Hepatocyte (in vitro differentiated cells): Measurements from ENCODE around the gene STMN3. TPM values are rescaled to one million over a fixed set of nuclear protein-coding genes. Genes with fewer than 3 reads are reported as not detected.

Experiments used
- DNase-seq: peaks from one replicate; pipeline ENCODE4 v3.0.0-alpha.2; 2016; ENCODE audit warnings: low spot score
- H2AFZ ChIP-seq: fragments of 200-600 bp; sonication (generic); 2 replicates; pipeline ENCODE4 v1.6.0; 2016; ENCODE audit warnings: antibody characterized with exemption, mild to moderate bottlenecking
- H3K27ac ChIP-seq: fragments of 200-600 bp; sonication (generic); 2 replicates; pipeline ENCODE4 v1.5.1; 2016; ENCODE audit warnings: mild to moderate bottlenecking
- H3K27me3 ChIP-seq: fragments of 200-600 bp; sonication (generic); 2 replicates; pipeline ENCODE4 v1.6.1; 2016
- H3K36me3 ChIP-seq: fragments of 200-600 bp; sonication (generic); replicated peaks from 2 replicates; pipeline ENCODE4 v1.5.1; 2016; ENCODE audit warnings: low read depth; ENCODE audit not compliant: insufficient read depth
- H3K4me1 ChIP-seq: fragments of 200-600 bp; sonication (generic); 2 replicates; pipeline ENCODE4 v1.5.1; 2016; ENCODE audit warnings: mild to moderate bottlenecking, moderate library complexity; ENCODE audit not compliant: insufficient read depth
- H3K4me2 ChIP-seq: fragments of 200-600 bp; sonication (generic); 2 replicates; pipeline ENCODE4 v1.6.0; 2016
- H3K4me3 ChIP-seq: fragments of 200-600 bp; sonication (generic); 2 replicates; pipeline ENCODE4 v1.5.1; 2016; ENCODE audit warnings: mild to moderate bottlenecking
- H3K79me2 ChIP-seq: fragments of 200-600 bp; sonication (generic); 2 replicates; pipeline ENCODE4 v1.6.0; 2017; ENCODE audit warnings: mild to moderate bottlenecking
- H3K9me2 ChIP-seq: fragments of 200-600 bp; sonication (generic); replicated peaks from 2 replicates; pipeline ENCODE4 v1.6.0; 2017; ENCODE audit warnings: mild to moderate bottlenecking; ENCODE audit not compliant: insufficient read depth
- H3K9me3 ChIP-seq: fragments of 200-600 bp; sonication (generic); 2 replicates; pipeline ENCODE4 v1.5.1; 2016; ENCODE audit warnings: low read depth, mild to moderate bottlenecking
- H4K20me1 ChIP-seq: fragments of 200-600 bp; sonication (generic); 2 replicates; pipeline ENCODE4 v1.6.0; 2016; ENCODE audit warnings: mild to moderate bottlenecking; ENCODE audit not compliant: insufficient read depth, poor library complexity, severe bottlenecking
- CTCF ChIP-seq: fragments of 200-600 bp; sonication (generic); IDR thresholded peaks from 2 replicates; pipeline ENCODE4 v1.5.1; 2016; ENCODE audit warnings: antibody characterized with exemption, mild to moderate bottlenecking; ENCODE audit not compliant: poor library complexity
- EZH2 ChIP-seq: fragments of 200-600 bp; sonication (generic); IDR thresholded peaks from 2 replicates; pipeline ENCODE4 v1.6.1; 2016; ENCODE audit warnings: antibody characterized with exemption, mild to moderate bottlenecking, borderline replicate concordance
- EZH2phosphoT487 ChIP-seq: fragments of 200-600 bp; sonication (generic); IDR thresholded peaks from one replicate; pipeline ENCODE4 v1.6.1; 2018; ENCODE audit warnings: antibody characterized with exemption, mild to moderate bottlenecking, low read depth, moderate library complexity; ENCODE audit not compliant: unreplicated experiment, severe bottlenecking
- WGBS: methylation state at CpG from one replicate; pipeline ENCODE4 v1.1.6; 2016; ENCODE audit warnings: low lambda C conversion rate; ENCODE audit errors: missing lambda C conversion rate; 5-methylcytosine and 5-hydroxymethylcytosine counted together
- polyA plus RNA-seq: library from polyadenylated mRNA; unstranded; fragments of >200 nt; fragmentation: Nextera tagmentation; extraction: Ambion mirVana; gene quantifications from 2 replicates; pipeline ENCODE4 v1.2.1, GENCODE V29; 2016
- total RNA-seq: library from RNA; depleted of rRNA; stranded (reverse); fragments of >200 nt; gene quantifications from 2 replicates; pipeline ENCODE4 v1.2.3, GENCODE V29; 2014

STMN3 gene
- total and polyA plus RNA-seq, 2 experiments from 2014 or later, result 14.4 to 18.2 TPM

DNA sequence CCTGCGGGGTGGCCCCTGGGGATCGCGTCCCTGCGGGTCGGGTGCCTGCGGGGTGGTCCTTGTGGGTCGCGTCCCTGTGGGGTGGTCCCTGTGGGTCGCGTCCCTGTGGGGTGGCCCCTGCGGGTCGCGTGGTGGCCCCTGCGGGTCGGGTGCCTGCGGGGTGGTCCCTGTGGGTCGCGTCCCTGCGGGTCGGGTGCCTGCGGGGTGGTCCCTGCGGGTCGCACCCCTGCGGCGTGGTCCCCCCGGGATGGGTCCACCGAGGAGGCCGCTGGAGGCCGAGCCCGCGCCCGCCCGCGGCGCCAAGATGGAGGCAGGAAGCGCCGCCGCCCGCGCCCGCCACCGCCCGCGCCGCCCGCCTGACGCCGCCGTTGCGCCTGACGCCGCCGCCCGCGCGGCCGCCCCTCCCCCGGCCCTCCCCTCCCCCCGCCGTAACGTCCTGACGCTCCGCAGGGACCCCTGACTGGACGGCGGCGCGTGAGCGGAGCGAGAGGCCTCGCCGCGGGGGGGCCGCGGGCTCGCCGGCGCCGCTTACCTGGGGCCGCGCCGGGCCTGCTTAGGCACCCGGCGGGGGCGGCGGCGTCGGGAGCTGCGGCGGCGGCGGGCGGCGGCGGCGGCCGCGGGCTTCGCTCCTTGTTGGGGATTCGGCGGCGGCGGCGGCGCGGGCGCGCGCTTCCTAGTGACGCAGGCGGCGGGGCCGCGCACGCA lies 26.6 kb downstream of the STMN3 start, which contains the start of gene GMEB2:
GMEB2 (minus strand) TSS at position 678 of the 705 bp plus-strand sequence. CDS start 7,704 bp downstream, outside the sequence.
- DNase-seq, result peak; percentile 91
- H3K36me3 ChIP-seq, result no peaks in the 10 kb centered on the region
- WGBS, result 2% methylated on average over 19 of the region's 114 CpGs
- peak within 1 kb of the TSS; percentile 95 for H2AFZ ChIP-seq
- H3K79me2 ChIP-seq, result peaks cover 63% of the 10 kb centered on the region
- peaks cover 16% of the 10 kb centered on the region for H3K4me1 ChIP-seq
- peak within 1 kb of the TSS; percentile 99 for H3K27ac ChIP-seq
- H3K9me3 ChIP-seq, result no peaks in the 10 kb centered on the region
- H3K4me3 ChIP-seq, result peak within 1 kb of the TSS; percentile 100
- H4K20me1 ChIP-seq, result no peaks in the 10 kb centered on the region
- no peaks in the 10 kb centered on the region for H3K27me3 ChIP-seq
- TF ChIP-seq EZH2phosphoT487 (no peak), CTCF (no peak), EZH2 (no peak)
- no peaks in the 10 kb centered on the region for H3K9me2 ChIP-seq
- peak within 1 kb of the TSS; percentile 98 for H3K4me2 ChIP-seq

DNA sequence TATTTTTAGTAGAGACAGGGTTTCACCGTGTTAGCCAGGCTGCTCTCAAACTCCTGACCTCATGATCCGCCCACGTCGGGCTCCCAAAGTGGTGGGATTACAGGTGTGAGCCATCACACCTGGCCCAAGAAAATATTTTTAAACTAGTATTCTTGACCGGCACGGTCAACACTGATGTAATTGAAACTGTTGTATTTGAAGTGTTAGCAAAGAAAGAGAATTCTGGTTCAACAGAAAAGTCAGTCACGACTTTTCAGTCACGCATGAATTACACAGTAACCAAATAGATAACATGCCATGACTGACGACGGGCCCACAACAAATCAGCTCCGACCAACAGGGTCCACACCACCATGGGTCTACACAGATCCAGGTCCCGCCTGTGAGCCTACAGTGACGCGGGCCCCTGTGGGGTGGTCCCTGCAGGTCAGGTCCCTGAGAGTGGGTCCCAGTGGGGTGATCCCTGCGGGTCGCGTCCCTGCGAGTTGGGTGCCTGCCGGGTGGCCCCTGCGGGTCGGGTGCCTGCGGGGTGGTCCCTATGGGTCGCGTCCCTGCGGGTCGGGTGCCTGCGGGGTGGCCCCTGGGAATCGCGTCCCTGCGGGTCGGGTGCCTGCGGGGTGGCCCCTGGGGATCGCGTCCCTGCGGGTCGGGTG lies 27.3 kb downstream of the STMN3 start:
- Histone ChIP-seq H3K27ac (peak overlapping the region; percentile 99), H3K4me3 (peak overlapping the region; percentile 94), H3K9me2 (no peaks in the 10 kb centered on the region), H3K4me2 (peak overlapping the region; percentile 98), H2AFZ (peak overlapping the region; percentile 76), H3K27me3 (no peaks in the 10 kb centered on the region), H3K4me1 (peaks cover 16% of the 10 kb centered on the region), H3K79me2 (peaks cover 70% of the 10 kb centered on the region), H3K36me3 (no peaks in the 10 kb centered on the region), H4K20me1 (peaks cover under 1% of the 10 kb centered on the region), H3K9me3 (no peaks in the 10 kb centered on the region)
- TF ChIP-seq EZH2, result no peak
- TF ChIP-seq CTCF, result no peak
- TF ChIP-seq EZH2phosphoT487, result no peak
- DNase-seq, result peak; percentile 56
- WGBS, result 33% methylated on average over 23 of the region's 36 CpGs

DNA sequence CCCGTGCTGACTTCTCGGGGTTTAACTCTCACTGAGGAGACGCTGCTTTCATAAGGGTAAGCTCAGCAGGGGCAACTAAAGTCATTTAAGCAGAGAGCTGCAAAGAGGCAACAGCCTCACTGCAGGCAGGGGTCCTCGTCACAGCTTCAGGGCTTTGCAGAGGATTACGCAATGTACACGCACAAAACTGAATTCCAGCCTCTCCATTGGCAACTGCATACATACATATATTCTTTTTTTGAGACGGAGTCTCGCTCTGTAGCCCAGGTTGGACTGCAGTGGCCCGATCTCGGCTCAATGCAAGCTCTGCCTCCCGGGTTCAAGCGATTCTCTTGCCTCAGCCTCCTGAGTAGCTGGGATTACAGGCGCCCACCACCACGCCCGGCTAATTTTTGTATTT lies 28.7 kb downstream of the STMN3 start:
- Histone ChIP-seq H3K9me3 (no peaks in the 10 kb centered on the region), H2AFZ (no peak overlapping the region), H3K79me2 (peaks cover 84% of the 10 kb centered on the region), H3K4me1 (peaks cover 16% of the 10 kb centered on the region), H3K27me3 (no peaks in the 10 kb centered on the region), H3K36me3 (no peaks in the 10 kb centered on the region), H3K9me2 (no peaks in the 10 kb centered on the region), H4K20me1 (peaks cover 4% of the 10 kb centered on the region), H3K27ac (no peak overlapping the region), H3K4me3 (no peak overlapping the region), H3K4me2 (no peak overlapping the region)
- peak; percentile 46 for DNase-seq
- TF ChIP-seq EZH2phosphoT487 (no peak), CTCF (no peak), EZH2 (no peak)
- 84% methylated on average over 15 of the region's 15 CpGs for WGBS
